Smooth muscle cell of the pulmonary artery (primary cell): ENCODE measurements around the gene MOBP. TPM values are rescaled to one million over a fixed set of nuclear protein-coding genes. Genes with fewer than 3 reads are reported as not detected.

ENCODE experiments used
- total RNA-seq: library from RNA; depleted of rRNA; stranded (reverse); fragments of >200 nt; gene quantifications from 2 replicates; pipeline ENCODE4 v1.2.3, GENCODE V29; 2014

The MOBP gene
- not detected in 2 replicates for total RNA-seq

GRCh38 chr3:39467394-39468107 lies at the start of gene MOBP:
Gene MOBP, plus strand, starts transcription at chr3:39467680. Its CDS starts 34,390 bp downstream, at chr3:39502070.

Other genes starting within 250 kb of the MOBP start
- under 0.01 TPM in 1 of 2 replicates, not detected in the other for gene CX3CR1, start 187.6 kb upstream of the MOBP start, total RNA-seq
- not detected in 2 replicates for gene CCR8, start 138.0 kb upstream of the MOBP start, total RNA-seq
- 19.2 and 22.0 TPM in 2 replicates for gene SLC25A38, start 84.3 kb upstream of the MOBP start, total RNA-seq
- gene RPSA, start 61.0 kb upstream of the MOBP start, total RNA-seq = 818 and 877 TPM in 2 replicates